Measurements from ENCODE around the gene TRIM14. TPM values are rescaled to one million over a fixed set of nuclear protein-coding genes. Genes with fewer than 3 reads are reported as not detected.
"Not testable (repeated sequence)": the region's sequence is repeated elsewhere in the genome, so short reads cannot be mapped to it uniquely, and the experiment has no call there.

Gene TRIM14
- total and polyA plus RNA-seq, 2 donors (not counting 1 experiment from before 2014, with no cell fraction given) = 22.5 to 23.9 TPM

DNA sequence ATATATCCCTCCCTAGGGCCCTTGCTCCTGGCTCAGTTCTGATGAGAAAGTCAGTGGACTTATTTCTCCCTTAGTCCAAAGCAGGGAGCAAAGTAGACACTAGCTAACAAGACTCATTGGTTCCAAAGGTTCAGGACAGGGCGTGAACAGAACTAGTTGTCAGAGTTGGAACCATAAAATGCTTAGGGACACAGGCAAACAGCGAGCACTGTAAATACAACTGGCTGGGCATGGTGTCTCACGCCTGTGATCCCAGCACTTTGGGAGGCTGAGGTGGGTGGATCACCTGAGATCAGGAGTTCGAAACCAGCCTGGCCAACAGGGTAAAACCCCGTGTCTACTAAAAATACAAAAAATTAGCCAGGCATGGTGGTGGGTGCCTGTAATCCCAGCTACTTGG lies 99.2 kb downstream of the TRIM14 start:
- H3K36me3 ChIP-seq (replicated peaks in 1 of 2; ENCODE audit: control extremely low read depth in 1 of 2, control insufficient read depth in 1 of 2, extremely low read depth in 1 of 2, insufficient read depth in 2 of 2, low read length in 1 of 2) = peaks cover 0 to 33% of the 10 kb centered on the region in 2 experiments
- H3K27ac ChIP-seq (ENCODE audit: low read length in 2 of 2); H3K9ac ChIP-seq (ENCODE audit: low read length); DNase-seq; H3K4me1 ChIP-seq (ENCODE audit: control insufficient read depth in 2 of 2, insufficient read depth in 2 of 2, low read length in 2 of 2); POLR2A ChIA-PET; intact Hi-C loops (cut with micrococcal nuclease); H3K4me2 ChIP-seq (replicated peaks; ENCODE audit: low read depth, low read length, poor library complexity, severe bottlenecking); H3K4me1 Mint-ChIP-seq; H4K20me1 ChIP-seq (ENCODE audit: control insufficient read depth, insufficient read depth, low read length, poor library complexity, severe bottlenecking); H3K4me3 Mint-ChIP-seq; H3K9me3 Mint-ChIP-seq (ENCODE audit: insufficient read depth); ATAC-seq (ENCODE audit: low read depth); H3K9me3 ChIP-seq (ENCODE audit: control extremely low read depth in 1 of 3, control insufficient read depth in 2 of 3, insufficient read depth in 1 of 3, low read length in 2 of 3); H3K4me3 ChIP-seq (ENCODE audit: control extremely low read depth in 1 of 5, extremely low read depth in 1 of 5, insufficient read depth in 1 of 5, low read depth in 2 of 5, low read length in 4 of 5); H3K27ac Mint-ChIP-seq; H3K27me3 ChIP-seq (replicated peaks in 1 of 4; ENCODE audit: control extremely low read depth in 1 of 4, control insufficient read depth in 3 of 4, insufficient read depth in 4 of 4, low read length in 3 of 4); H3K27me3 Mint-ChIP-seq; H2AFZ ChIP-seq (ENCODE audit: insufficient read depth, low read depth, low read length, poor library complexity, severe bottlenecking); H3K79me2 ChIP-seq (ENCODE audit: control insufficient read depth, insufficient read depth, low read length): not testable (repeated sequence)
- CTCF ChIA-PET = interaction anchor here (0.8 to 1.8 kb wide), 3 partner anchors 14 to 36 kb away, joined by 3 to 7 read pairs (median 3); no protein-coding TSS in a partner anchor
- 89% methylated on average over 3 of the region's 5 CpGs for WGBS (ENCODE audit: insufficient coverage)

Small RNAs within 50 kb of the gene (small RNA-seq; reads per million reads assigned to genes)
- not detected for gene RF00017 (ENCODE audit: insufficient read length, low read depth, low replicate concordance)
- not detected for gene RNU6-918P (ENCODE audit: insufficient read length, low read depth, low replicate concordance)

Other genes starting within 250 kb of the TRIM14 start
- gene TRMO, start 196.7 kb downstream of the TRIM14 start, total RNA-seq = 40.2 and 42.3 TPM in 2 replicates
- gene TRMO, start 196.7 kb downstream of the TRIM14 start, polyA plus RNA-seq = 16.9 and 39.5 TPM in 2 replicates
- gene HEMGN, start 181.1 kb downstream of the TRIM14 start, total RNA-seq = not detected in 2 replicates
- 0.06 TPM in 2 replicates for gene HEMGN, start 181.1 kb downstream of the TRIM14 start, polyA plus RNA-seq
- 138 and 150 TPM in 2 replicates for gene ANP32B, start 135.9 kb downstream of the TRIM14 start, total RNA-seq
- gene ANP32B, start 135.9 kb downstream of the TRIM14 start, polyA plus RNA-seq = 17.6 and 36.6 TPM in 2 replicates
- 14.9 and 15.3 TPM in 2 replicates for gene NANS, start 62.5 kb downstream of the TRIM14 start, total RNA-seq
- gene NANS, start 62.5 kb downstream of the TRIM14 start, polyA plus RNA-seq = 14.2 and 54.2 TPM in 2 replicates
- gene CORO2A, start 73.4 kb upstream of the TRIM14 start, total RNA-seq = 2.0 TPM in 2 replicates
- gene CORO2A, start 73.4 kb upstream of the TRIM14 start, polyA plus RNA-seq = 1.1 and 1.5 TPM in 2 replicates
- 4.3 and 5.0 TPM in 2 replicates for gene TBC1D2, start 136.4 kb upstream of the TRIM14 start, total RNA-seq
- 3.2 and 5.3 TPM in 2 replicates for gene TBC1D2, start 136.4 kb upstream of the TRIM14 start, polyA plus RNA-seq

All from B cell (primary cell).